ENCODE results near the gene EIF1AD.

The EIF1AD gene

DNA sequence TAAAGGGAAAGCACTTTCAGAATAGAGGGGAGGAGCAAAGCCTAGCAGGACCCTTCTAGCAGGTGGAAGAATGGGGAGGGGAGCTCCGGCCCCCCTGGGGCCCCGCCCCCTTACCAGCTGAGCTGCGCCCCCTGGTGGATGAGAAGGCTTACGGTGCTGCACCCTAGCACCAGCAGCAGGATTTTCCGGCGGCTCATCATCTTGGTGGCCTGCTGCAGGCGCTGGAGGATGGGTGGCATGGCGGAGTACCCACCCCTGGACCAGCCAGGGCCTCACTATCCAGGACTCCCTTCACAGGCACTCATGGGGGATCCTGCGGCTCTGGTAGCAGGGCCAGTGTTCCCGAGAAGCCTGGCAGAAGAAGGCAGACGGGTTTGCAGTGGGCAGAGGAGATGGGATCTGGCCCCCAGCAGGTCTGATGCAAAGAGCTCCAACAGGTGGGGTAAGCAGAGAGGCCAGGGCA is 43.3 kb upstream of the EIF1AD start:
- no peak for DNase-seq (ENCODE audit: extremely low read depth, low read depth)
- no peak overlapping the region for H3K4me3 ChIP-seq (replicated peaks; ENCODE audit: low read depth, low read length)
- TF ChIP-seq, protein P1, sequence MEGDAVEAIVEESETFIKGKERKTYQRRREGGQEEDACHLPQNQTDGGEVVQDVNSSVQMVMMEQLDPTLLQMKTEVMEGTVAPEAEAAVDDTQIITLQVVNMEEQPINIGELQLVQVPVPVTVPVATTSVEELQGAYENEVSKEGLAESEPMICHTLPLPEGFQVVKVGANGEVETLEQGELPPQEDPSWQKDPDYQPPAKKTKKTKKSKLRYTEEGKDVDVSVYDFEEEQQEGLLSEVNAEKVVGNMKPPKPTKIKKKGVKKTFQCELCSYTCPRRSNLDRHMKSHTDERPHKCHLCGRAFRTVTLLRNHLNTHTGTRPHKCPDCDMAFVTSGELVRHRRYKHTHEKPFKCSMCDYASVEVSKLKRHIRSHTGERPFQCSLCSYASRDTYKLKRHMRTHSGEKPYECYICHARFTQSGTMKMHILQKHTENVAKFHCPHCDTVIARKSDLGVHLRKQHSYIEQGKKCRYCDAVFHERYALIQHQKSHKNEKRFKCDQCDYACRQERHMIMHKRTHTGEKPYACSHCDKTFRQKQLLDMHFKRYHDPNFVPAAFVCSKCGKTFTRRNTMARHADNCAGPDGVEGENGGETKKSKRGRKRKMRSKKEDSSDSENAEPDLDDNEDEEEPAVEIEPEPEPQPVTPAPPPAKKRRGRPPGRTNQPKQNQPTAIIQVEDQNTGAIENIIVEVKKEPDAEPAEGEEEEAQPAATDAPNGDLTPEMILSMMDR (IDR thresholded peaks at IDR 0.05; ENCODE audit: low read depth, low read length, missing control alignments) = peak; percentile 96

DNA sequence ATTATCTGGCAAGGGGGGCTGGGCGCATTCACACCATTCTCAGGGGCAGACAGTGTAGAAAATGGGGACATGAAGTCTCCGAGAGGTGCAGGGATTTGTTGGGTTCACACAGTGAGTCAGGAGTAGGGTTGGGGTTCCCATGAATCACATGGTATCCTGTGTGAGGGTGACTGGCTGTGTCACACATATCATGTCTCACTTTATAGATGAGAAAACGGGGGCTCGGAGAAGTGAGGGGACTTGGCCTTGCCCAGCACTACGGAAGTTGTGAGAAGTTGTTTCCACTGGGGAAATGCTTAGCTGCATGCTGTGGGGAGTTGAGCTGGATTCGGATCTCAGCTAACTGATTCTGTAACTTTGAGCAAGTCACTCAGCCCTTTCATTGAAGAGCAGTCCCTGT is 42.8 kb upstream of the EIF1AD start:
- H3K4me3 ChIP-seq (replicated peaks; ENCODE audit: low read depth, low read length) = no peak overlapping the region
- DNase-seq (ENCODE audit: extremely low read depth, low read depth) = no peak
- TF ChIP-seq, protein P1 (IDR thresholded peaks at IDR 0.05; ENCODE audit: low read depth, low read length, missing control alignments) = no peak

DNA sequence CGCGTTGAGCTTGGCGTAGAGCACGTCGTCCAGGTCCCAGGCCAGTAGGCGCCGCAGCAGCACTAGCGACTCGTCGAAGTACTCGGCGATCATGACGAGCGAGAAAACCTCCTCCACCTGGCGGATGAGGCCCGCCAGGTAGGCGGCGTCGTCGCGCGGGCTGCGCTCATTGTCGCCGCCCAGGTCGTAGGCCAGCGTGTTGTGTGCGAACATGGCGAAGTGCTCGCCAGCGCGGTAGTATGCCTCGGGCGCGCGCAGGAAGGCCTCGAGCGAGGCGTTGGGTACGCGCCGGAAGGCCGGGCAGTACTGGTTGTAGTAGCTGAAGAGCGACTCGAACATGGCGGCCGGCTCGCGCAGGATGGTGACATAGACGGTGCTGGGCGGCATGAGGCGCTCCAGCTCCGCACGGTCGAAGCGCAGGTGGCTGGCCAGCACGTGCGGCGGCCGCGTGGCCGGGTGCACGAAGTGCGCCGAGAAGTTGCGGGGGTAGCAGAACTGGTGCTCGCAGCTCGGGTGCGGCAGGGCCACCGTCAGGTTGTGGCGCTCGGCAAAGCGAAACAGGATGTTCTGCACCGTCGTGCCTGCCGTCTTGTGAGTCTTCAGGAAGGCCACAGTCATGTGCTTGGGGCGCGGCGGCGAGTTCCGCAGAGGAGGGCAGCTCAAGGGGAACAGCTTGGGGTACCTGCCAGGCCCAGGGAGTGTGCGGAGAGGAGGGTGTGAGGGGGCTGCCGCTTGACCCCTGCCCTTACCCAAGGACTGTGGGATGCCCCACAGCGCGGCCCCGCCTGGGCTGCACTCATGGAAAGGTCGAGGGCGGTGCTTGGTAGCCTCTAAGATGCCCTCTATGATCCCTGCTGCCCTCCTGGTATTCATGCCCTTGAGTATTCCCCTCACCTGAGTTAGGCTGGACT is 41.3 kb upstream of the EIF1AD start:
- no peak overlapping the region for H3K4me3 ChIP-seq (replicated peaks; ENCODE audit: low read depth, low read length)
- TF ChIP-seq, protein P1 (IDR thresholded peaks at IDR 0.05; ENCODE audit: low read depth, low read length, missing control alignments) = no peak
- DNase-seq (ENCODE audit: extremely low read depth, low read depth) = no peak

DNA sequence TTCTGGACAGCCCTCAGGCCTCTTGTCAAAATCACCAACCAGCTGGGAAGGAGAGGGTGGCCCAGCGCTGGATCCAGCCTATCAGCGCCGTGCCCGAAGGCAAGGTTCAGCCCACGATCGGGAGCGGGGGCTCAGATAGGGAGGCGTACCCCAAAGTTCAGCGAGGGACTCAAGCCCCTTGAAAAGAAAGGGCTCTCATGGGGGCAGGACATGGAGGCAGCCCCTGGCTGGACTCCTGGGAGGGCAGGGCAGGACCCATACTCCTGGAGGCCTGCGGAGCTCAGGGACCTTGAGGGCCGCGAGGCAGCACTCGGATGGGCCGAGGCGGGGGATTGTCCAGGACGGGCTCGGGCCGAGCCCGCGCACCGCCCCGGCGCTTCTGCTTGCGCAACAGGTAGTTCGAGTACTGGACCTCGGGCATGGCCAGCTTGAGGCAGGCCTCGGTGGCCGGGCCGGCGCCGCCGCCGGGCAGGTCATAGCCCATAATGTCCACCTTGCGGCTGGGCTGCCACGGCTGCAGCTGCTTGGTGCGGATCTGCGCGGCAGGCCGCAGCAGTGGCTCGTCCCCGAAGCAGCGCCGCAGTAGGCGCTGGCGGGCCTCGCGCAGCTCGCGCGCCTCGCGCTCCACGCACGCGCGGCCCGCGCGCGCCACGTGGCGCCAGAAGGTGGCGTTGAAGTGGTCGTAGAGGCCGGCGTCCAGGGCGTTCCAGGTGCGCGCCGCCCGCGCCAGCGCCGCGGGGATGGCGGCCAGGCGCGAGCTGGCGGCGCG is 40.5 kb upstream of the EIF1AD start:
- TF ChIP-seq, protein P1 (IDR thresholded peaks at IDR 0.05; ENCODE audit: low read depth, low read length, missing control alignments) = no peak
- H3K4me3 ChIP-seq (replicated peaks; ENCODE audit: low read depth, low read length) = no peak overlapping the region
- no peak for DNase-seq (ENCODE audit: extremely low read depth, low read depth)

DNA sequence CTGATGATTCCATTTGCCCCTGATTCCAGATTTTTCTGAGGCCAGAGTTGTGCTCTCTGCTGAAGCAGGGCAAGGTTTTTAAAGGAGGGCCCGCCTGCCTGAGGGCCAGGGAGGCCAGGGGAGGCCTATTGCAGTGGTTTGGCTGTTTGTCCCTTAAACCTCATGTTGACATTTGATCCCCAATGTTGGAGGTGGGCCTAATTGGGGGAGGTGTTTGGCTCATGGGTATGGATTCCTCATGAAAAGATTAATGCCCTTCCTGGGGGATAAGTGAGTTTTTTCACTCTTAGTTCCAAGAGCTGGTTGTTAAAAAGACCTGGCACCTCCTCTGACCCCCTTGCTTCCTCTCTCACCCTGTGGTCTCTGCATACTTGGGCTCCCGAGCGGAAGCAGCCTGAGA is 37.8 kb upstream of the EIF1AD start:
- H3K4me3 ChIP-seq (replicated peaks; ENCODE audit: low read depth, low read length) = no peak overlapping the region
- TF ChIP-seq, protein P1 (IDR thresholded peaks at IDR 0.05; ENCODE audit: low read depth, low read length, missing control alignments) = no peak
- no peak for DNase-seq (ENCODE audit: extremely low read depth, low read depth)

DNA sequence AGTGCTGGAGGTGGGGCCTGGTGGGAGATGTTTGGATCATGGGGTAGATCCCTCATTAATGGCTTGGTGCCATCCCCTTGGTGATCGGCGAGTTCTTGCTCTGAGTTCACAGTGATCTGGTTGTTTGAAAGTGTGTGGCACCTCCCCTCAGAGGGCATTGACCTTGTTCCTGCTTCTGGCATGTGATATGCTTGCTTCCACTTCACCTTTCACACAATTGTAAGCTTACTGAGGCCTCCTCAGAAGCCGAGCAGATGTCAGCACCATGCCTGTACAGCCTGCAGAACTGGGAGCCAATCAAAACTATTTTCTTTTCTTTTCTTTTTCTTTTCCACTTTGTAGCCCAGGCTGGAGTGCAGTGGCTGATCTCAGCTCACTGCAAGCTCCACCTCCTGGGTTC is 35.4 kb upstream of the EIF1AD start:
- H3K4me3 ChIP-seq (replicated peaks; ENCODE audit: low read depth, low read length) = no peak overlapping the region

More for the DNA sequence above, 35.4 kb upstream of the EIF1AD start:
- DNase-seq (ENCODE audit: extremely low read depth, low read depth) = no peak
- TF ChIP-seq, protein P1 (IDR thresholded peaks at IDR 0.05; ENCODE audit: low read depth, low read length, missing control alignments) = no peak
